GM21360 (cell line): ENCODE results near the gene IRX2.

Experiments used
- ATAC-seq: cut with Tn5 transposase; IDR thresholded peaks from one replicate; pipeline ENCODE4 v1.9.1; 2021; ENCODE audit warnings: mild to moderate bottlenecking, moderate library complexity; ENCODE audit not compliant: unreplicated experiment

The IRX2 gene

GRCh38 chr5:2721385-2722138 lies 29.9 kb downstream of the IRX2 start:
- no peak for ATAC-seq

GRCh38 chr5:2719332-2719731 lies 32.1 kb downstream of the IRX2 start:
- no peak for ATAC-seq

GRCh38 chr5:2718115-2718514 lies 33.4 kb downstream of the IRX2 start:
- no peak for ATAC-seq

GRCh38 chr5:2715856-2716255 lies 35.6 kb downstream of the IRX2 start:
- no peak for ATAC-seq

DNA sequence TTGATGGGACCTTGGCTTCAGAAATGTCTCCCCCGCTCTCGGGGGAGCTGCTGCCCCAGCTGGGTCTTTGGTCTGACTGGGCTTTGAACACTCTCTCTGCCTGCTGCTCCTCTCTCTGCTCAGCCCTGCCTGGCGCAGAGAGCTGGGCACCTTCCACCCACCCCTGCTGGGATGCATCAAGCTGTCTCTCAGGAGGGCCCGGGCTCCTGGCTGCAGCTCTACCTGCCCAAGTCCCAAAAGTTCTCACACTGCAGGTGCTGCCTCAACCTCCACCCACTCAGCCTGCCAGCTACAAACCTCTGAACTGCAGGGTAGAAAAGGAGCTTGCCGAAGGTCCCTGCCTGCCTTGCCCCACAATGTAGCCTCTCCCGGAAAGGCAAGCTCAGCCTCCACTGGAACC lies 36.7 kb downstream of the IRX2 start:
- no peak for ATAC-seq

DNA sequence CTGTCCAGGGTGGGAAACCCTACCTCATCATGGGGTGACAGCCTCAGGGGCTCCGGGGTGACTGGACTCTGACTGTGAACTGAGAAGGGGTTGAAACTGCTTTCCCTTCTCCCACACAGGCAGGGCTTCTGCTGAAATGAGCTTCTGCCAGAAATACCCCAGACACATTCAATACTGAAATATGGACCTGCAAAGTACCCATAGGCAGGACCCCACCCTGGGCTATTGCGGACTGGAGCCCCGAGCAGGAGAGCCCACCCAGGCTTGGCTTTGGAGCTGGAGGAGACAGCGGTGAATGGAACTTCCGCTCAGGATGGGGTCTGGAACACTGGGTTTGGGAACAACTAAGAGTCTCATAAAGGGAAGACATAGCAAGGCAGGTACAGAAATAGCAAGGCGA lies 37.5 kb downstream of the IRX2 start:
- ATAC-seq = no peak

- ATAC-seq = no peak
Measured at GRCh38 chr5:2711446-2712425, 39.7 kb downstream of the IRX2 start.

DNA sequence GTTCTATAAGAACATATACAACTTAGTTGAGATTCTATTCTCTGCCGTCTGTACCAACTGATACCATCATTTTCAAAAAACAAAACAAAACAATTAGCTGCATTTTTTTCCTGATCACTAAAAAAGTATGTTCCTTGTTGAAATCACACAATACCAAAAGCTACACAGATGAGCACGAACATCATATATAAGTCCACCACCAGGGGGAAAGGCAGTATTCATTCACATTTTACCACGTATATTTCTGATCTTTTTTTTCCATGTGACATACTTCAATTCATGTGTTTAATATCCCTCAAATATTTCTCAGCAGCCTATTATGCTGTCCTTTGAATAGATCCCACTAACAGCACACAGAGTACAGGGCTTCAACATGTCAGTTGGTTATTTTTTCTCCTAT lies 40.6 kb downstream of the IRX2 start:
- ATAC-seq = no peak

GRCh38 chr5:2709976-2710689 lies 41.3 kb downstream of the IRX2 start:
- no peak for ATAC-seq

GRCh38 chr5:2708751-2709150 lies 42.7 kb downstream of the IRX2 start:
- no peak for ATAC-seq

DNA sequence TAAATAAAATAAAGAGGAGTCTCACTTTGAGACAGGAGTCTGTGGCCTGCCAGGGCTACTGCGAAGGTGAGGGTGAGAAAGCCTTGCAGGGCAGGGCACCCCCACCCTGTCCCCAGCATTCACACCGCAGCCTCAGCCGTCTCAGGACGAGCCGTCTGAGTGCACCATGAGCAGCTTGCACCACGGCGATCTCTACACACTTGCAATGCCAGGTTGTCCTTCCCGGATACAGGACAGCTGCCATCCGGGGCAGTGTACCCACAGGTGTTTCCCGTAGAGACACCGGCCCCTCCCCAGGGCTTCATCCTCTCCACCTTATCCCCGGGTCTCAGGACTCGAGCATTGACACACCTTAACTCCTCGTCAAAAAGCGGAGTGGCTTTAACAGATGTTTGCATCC lies 43.3 kb downstream of the IRX2 start:
- no peak for ATAC-seq

GRCh38 chr5:2705861-2706260 lies 45.6 kb downstream of the IRX2 start:
- no peak for ATAC-seq

DNA sequence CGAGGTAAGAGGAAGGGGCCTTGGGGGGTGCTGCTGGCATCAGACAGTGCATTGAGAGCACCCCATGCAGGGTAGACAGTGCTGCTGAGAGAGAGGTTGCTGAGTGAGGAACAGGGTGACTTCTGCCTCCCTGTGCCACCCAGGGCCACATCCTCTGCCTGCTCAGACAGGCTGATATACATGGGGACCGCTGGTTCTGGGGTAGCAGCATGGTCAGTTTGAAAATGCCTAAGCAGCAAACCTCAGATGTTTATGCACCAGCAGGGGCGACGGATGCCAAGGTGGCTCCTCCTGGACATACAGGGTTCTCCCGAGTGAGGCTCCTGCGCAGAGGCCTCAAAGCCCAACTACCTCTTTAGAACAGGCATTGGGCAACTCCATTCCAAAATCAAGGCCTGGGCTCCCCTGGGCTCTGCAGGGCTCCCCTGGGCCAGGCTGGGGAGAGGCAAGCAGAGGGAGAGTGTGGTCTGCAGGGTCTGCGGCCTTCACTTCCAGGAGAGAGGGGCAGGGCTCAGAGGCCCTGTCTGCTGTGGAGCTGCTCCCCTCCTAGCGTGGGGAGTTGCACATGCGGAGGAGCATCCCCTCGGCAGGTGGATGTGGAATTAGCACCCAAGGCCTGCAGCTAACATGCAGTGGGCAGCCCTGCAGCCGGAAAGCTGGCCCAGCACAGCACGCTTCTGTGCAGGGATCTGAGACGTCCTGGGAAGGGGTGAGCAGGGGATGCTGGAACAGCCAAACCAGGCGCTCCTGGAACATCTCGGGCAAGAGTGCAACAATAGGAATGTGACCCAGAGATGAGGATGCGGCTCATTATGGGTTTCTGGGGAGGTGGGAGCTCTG lies 46.5 kb downstream of the IRX2 start:
- ATAC-seq = no peak

GRCh38 chr5:2704111-2704510 lies 47.4 kb downstream of the IRX2 start:
- ATAC-seq = no peak

DNA sequence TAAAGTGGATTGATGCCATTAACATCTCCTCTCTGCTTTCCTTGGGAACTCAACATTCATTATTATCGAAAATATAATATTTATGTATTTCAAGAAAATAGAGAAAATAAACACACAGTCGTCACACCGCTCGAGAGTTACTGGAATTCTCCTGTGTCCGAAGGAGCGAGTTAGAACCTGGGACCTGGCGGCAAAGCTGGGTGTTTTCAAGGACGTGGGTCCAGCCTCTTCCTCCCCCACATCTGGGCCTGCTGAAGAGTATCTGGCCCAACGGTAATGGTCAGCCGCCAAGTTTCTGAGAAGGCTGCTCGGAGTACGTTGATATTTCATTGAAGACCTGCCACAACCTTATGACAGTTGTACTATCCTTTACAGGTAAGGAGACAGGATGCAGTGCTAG lies 47.9 kb downstream of the IRX2 start:
- ATAC-seq = no peak

- ATAC-seq = no peak
Measured at GRCh38 chr5:2703041-2703440, 48.4 kb downstream of the IRX2 start.

DNA sequence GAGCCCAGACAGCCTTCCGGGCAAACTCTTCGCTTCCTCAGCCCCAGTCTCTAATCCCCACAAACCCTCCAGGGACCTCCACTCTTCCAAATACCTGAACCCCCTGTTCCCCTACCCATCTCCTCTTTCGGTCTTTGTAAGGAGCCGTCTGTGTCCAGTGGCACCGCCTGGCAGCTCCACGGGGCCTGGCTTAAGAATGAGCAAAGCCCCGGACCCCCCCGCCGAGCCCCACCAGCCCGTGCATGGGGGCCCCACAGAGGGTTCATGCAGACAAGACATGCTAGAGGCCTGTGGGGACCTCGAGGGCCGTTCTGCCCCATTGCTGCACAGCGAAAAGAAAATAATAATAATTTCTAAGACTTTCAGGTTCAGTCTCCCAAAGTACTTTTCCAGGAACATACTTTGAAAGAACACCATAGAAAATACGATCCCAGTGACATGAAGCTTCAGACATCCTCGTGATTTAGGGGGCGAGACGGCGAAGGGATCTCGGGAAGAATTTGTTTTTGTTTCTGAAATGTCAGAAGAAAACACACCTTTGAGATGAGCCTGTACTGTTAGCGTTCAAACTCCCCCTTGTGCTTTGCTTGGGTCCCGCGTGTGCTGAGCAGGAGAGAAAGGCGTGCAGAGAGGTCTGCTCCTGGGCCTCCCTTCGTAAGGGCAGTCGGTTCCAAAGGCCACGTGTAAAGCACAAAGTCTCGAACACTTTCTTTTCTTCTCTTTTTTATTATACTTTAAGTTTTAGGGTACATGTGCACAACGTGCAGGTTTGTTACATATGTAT lies 49.2 kb downstream of the IRX2 start:
- ATAC-seq = no peak

DNA sequence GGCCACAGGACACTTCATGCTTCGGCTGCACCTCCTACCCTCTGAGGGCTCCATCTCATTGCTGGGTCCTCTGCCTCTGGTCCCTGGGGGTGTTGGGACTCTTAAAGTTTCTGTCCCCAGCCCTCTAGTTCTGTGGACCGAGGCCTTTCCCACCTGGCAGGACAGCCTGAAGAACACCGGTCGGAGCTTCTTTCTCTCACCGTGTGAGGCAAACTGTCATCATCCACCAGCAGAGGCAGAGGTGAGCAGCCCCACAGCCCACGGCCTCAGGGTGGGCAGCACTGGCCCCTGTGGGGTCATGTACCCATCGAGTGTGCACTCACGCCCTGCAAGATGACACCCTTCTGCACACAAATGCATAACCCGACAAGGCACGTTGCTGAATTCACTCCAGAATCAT lies 49.9 kb downstream of the IRX2 start:
- no peak for ATAC-seq

DNA sequence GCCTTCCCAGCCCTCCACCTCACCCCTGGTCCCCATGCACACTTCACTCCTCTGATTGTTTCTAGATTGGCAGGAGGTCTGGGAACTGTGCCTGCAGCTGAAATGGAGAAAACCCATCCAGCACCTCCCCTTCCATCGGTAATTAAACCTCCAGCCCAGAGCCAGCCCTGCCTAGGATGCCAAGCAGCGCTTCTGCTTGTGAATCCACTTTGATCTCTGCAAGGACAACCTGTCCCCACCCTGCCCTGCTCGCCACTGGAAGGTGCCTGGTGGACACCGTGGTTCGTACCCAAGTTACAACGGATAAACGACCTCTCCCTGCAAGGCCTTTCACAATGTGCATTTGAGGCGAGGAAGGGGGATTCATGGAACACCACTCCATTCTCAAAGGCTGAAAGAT lies 50.6 kb downstream of the IRX2 start:
- no peak for ATAC-seq

- no peak for ATAC-seq
Measured at GRCh38 chr5:2699686-2700085, 51.8 kb downstream of the IRX2 start.
